SK-N-SH treated with all-trans-retinoic acid at 6 μM for 48 hours (cell line): ENCODE results near the gene LMTK2.

Experiments
- ATAC-seq: fragments of 200-7000 bp; cut with Tn5 transposase; 3 replicates; pipeline ENCODE4 v1.9.1; 2020; ENCODE audit warnings: mild to moderate bottlenecking, moderate library complexity
- BACH2 ChIP-seq: fragments of 250-450 bp; sonication (Bioruptor Pico); IDR thresholded peaks from 2 replicates; pipeline ENCODE4 v1.9.0; 2021; ENCODE audit warnings: mild to moderate bottlenecking, borderline replicate concordance
- CSDC2 ChIP-seq: fragments of 250-450 bp; sonication (Bioruptor Pico); IDR thresholded peaks from 2 replicates; pipeline ENCODE4 v1.5.0; 2020; ENCODE audit warnings: mild to moderate bottlenecking, moderate library complexity
- ESRRG ChIP-seq: fragments of 250-450 bp; sonication (Bioruptor Pico); IDR thresholded peaks from 2 replicates; pipeline ENCODE4 v1.6.1; 2021; ENCODE audit warnings: mild to moderate bottlenecking
- GLIS3 ChIP-seq: fragments of 250-450 bp; sonication (Bioruptor Pico); IDR thresholded peaks from 2 replicates; pipeline ENCODE4 v1.5.0; 2020; ENCODE audit warnings: mild to moderate bottlenecking, moderate library complexity
- ISL1 ChIP-seq: fragments of 250-450 bp; sonication (Bioruptor Pico); IDR thresholded peaks from 2 replicates; pipeline ENCODE4 v2.1.2; 2022; ENCODE audit warnings: mild to moderate bottlenecking, moderate library complexity
- OSR1 ChIP-seq: fragments of 250-450 bp; sonication (Bioruptor Pico); IDR thresholded peaks from 2 replicates; pipeline ENCODE4 v1.8.0; 2022; ENCODE audit warnings: moderate library complexity, mild to moderate bottlenecking, inconsistent platforms
- PATZ1 ChIP-seq: fragments of 250-450 bp; sonication (Bioruptor Pico); IDR thresholded peaks from 2 replicates; pipeline ENCODE4 v1.8.0; 2020; ENCODE audit warnings: mild to moderate bottlenecking, moderate library complexity, borderline replicate concordance
- POU6F1 ChIP-seq: fragments of 250-450 bp; sonication (Bioruptor Pico); IDR thresholded peaks from 2 replicates; pipeline ENCODE4 v1.8.0; 2021; ENCODE audit warnings: low read depth, mild to moderate bottlenecking, moderate library complexity, borderline replicate concordance
- PPARA ChIP-seq: fragments of 250-450 bp; sonication (Bioruptor Pico); IDR thresholded peaks from 2 replicates; pipeline ENCODE4 v1.5.0; 2020; ENCODE audit warnings: mild to moderate bottlenecking, borderline replicate concordance
- RARB ChIP-seq: fragments of 250-450 bp; sonication (Bioruptor Pico); IDR thresholded peaks from 2 replicates; pipeline ENCODE4 v1.8.0; 2021; ENCODE audit warnings: mild to moderate bottlenecking, moderate library complexity
- TCF4 ChIP-seq: fragments of 250-450 bp; sonication (Bioruptor Pico); IDR thresholded peaks from 2 replicates; pipeline ENCODE4 v1.8.0; 2021; ENCODE audit warnings: mild to moderate bottlenecking, moderate library complexity, borderline replicate concordance
- TOX ChIP-seq: fragments of 250-450 bp; sonication (Bioruptor Pico); IDR thresholded peaks from 2 replicates; pipeline ENCODE4 v1.8.0; 2021; ENCODE audit warnings: mild to moderate bottlenecking, moderate library complexity, borderline replicate concordance
- TSHZ2 ChIP-seq: fragments of 250-450 bp; sonication (Bioruptor Pico); IDR thresholded peaks from 2 replicates; pipeline ENCODE4 v1.5.0; 2020; ENCODE audit warnings: mild to moderate bottlenecking, moderate library complexity
- ZFP3 ChIP-seq: fragments of 250-450 bp; sonication (Bioruptor Pico); IDR thresholded peaks from 2 replicates; pipeline ENCODE4 v1.5.0; 2020; ENCODE audit warnings: mild to moderate bottlenecking, moderate library complexity
- ZFP30 ChIP-seq: fragments of 450-650 bp; formaldehyde crosslinking; IDR thresholded peaks from 2 replicates; pipeline ENCODE4 v1.5.0; 2022; ENCODE audit warnings: mild to moderate bottlenecking, moderate library complexity
- ZNF565 ChIP-seq: fragments of 450-650 bp; formaldehyde crosslinking; conservative IDR thresholded peaks from 2 replicates; pipeline ENCODE4 v1.5.0; 2020; ENCODE audit warnings: low read depth, mild to moderate bottlenecking, moderate library complexity
- ZNF70 ChIP-seq: fragments of 450-650 bp; formaldehyde crosslinking; IDR thresholded peaks from 2 replicates; pipeline ENCODE4 v1.5.0; 2020; ENCODE audit warnings: mild to moderate bottlenecking, moderate library complexity
- ZNF8 ChIP-seq: fragments of 450-650 bp; formaldehyde crosslinking; IDR thresholded peaks from 2 replicates; pipeline ENCODE4 v1.5.0; 2020; ENCODE audit warnings: mild to moderate bottlenecking, moderate library complexity

The LMTK2 gene

GRCh38 chr7:98128346-98128745 is 21.7 kb downstream of the LMTK2 start (continued):
- no peak for TF ChIP-seq PATZ1 (CRISPR knock-in tag)

- ATAC-seq, result no peak
- TF ChIP-seq ISL1 (peak; percentile 89), TOX (no peak), TCF4 (CRISPR knock-in tag) (peak; percentile 40; the same call in 1 of the 2 replicates), ZFP3 (CRISPR knock-in tag) (peak; percentile 50; the same call in 1 of the 2 replicates)
Observed at GRCh38 chr7:98130959-98131358, 24.3 kb downstream of the LMTK2 start.

- peak; percentile 2; the same call in 1 of the 3 replicates for ATAC-seq
- TF ChIP-seq ZFP3 (CRISPR knock-in tag), result no peak
- no peak for TF ChIP-seq ZFP30
- no peak for TF ChIP-seq PPARA (CRISPR knock-in tag)
- no peak for TF ChIP-seq POU6F1 (CRISPR knock-in tag)
- no peak for TF ChIP-seq ISL1
- TF ChIP-seq TSHZ2, result no peak
- TF ChIP-seq ZNF70 (CRISPR knock-in tag), result no peak
- TF ChIP-seq ZNF565 (CRISPR knock-in tag), result no peak
- TF ChIP-seq OSR1, result no peak
- no peak for TF ChIP-seq TOX
- TF ChIP-seq TCF4 (CRISPR knock-in tag), result no peak
- TF ChIP-seq RARB (CRISPR knock-in tag), result no peak
- no peak for TF ChIP-seq PATZ1 (CRISPR knock-in tag)
- TF ChIP-seq, all 23 proteins: peak for 0
Observed at GRCh38 chr7:98133181-98133580, 26.5 kb downstream of the LMTK2 start.

GRCh38 chr7:98133621-98134303 is 27.1 kb downstream of the LMTK2 start:
- ATAC-seq, result peak; percentile 45
- TF ChIP-seq RARB (CRISPR knock-in tag) (no peak), ISL1 (peak; percentile 84)

- ATAC-seq, result no peak
- no peak for TF ChIP-seq ZFP3 (CRISPR knock-in tag)
- TF ChIP-seq ESRRG, result no peak
- no peak for TF ChIP-seq TOX
- no peak for TF ChIP-seq GLIS3
- TF ChIP-seq ZNF565 (CRISPR knock-in tag), result no peak
- TF ChIP-seq ZNF8 (CRISPR knock-in tag), result no peak
- TF ChIP-seq TSHZ2, result no peak
- TF ChIP-seq RARB (CRISPR knock-in tag), result no peak
- TF ChIP-seq CSDC2 (CRISPR knock-in tag), result no peak
- TF ChIP-seq PPARA (CRISPR knock-in tag), result no peak
- no peak for TF ChIP-seq ISL1
- TF ChIP-seq POU6F1 (CRISPR knock-in tag), result no peak
- TF ChIP-seq BACH2 (CRISPR knock-in tag), result no peak
Observed at GRCh38 chr7:98134420-98135228, 28.0 kb downstream of the LMTK2 start.
